Bone marrow (tissue), 2 donors: ENCODE results near the gene LIFR.
"Not testable (repeated sequence)": the region's sequence is repeated elsewhere in the genome, so short reads cannot be mapped to it uniquely, and the experiment has no call there.

ENCODE experiments used
- DNase-seq, 2 donors: peaks; one replicate each; lab custom pipeline; 2025; lab: John Stamatoyannopoulos, UW

Gene LIFR

DNA sequence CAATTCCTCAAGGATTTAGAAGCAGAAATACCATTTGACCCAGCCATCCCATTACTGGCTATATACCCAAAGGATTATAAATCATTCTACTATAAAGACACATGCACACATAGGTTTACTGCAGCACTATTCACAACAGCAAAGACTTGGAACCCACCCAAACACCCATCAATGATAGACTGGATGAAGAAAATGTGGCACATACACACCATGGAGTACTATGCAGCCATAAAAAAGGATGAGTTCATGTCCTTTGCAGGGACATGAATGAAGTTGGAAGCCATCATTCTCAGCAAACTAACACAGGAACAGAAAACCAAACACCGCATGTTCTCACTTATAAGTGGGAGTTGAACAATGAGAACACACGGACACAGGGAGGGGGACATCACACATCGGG lies 39.8 kb downstream of the LIFR start:
- not testable (repeated sequence) for DNase-seq

DNA sequence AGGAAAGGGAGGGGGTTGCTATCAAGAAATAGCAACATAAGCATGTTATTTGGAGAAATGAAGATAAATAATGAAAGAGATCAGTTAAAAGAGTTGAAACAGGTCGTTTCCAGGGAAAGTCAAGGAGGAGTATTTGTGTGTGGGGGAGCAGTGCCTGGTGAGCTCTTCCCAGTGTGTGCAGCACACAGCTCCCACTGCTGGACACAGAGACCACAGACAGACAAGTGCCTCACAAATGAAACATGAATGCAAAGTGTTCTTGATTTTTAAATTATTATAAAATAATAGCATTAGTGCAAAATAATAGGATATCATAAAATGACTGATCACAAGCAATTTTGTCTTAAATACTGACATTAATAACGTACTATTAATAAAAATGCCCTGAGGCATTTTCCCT lies 40.8 kb downstream of the LIFR start:
- DNase-seq: no peak

DNA sequence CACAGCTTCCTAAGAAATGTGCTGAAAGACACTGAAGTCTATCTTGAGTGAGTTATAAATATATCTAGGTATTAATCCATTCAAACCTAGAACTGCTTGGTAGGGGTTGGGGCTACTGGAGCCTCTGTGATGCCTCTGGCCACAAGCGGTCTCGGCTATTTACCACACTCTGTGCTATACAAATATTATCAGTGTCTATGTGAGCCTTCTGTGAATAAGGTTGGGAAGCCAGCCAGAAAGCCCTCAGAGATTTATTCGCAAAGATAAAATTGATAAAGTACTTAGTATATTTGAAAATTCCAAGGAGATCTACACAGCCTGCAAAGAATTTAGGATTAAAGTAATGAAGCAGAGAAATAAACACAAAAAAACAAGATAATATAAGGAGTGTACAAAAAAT lies 41.4 kb downstream of the LIFR start:
- DNase-seq: no peak

DNA sequence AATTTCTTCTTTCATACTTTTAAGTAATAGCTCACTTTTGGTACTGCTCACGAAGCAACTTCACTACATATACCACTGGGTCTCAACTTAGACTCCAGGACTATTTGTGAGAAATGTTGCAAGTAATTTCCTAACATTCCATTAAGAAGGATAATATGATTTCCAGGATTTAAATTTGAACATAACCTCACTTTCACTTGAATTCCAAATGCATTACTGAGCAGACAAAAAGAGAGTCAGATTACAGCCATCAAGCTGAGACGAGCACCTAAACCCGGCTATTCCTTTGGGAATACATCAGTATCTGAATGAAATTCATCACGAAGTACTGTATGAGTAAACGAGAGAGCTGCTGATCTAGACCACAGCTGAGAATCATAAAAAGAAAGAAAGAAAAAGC lies 47.3 kb downstream of the LIFR start:
- no peak for DNase-seq

DNA sequence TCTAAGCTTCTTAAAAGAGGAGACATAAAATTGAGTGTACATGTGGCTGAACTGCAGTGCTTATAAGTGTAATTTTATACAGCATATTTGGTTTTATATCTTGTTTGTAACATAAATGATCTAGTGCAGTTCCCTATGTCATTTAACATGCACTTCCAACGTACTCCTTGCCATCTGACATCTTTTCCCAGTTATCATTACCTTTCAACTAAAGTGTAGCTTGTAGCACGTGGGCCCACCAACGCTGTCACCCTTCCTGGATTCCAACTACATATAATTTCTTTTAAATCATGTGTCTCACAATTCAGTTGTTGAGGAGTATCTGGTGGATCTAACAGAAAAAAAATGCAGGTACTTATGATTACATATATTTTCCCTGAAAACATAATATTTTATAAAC lies 50.1 kb downstream of the LIFR start:
- DNase-seq: no peak

DNA sequence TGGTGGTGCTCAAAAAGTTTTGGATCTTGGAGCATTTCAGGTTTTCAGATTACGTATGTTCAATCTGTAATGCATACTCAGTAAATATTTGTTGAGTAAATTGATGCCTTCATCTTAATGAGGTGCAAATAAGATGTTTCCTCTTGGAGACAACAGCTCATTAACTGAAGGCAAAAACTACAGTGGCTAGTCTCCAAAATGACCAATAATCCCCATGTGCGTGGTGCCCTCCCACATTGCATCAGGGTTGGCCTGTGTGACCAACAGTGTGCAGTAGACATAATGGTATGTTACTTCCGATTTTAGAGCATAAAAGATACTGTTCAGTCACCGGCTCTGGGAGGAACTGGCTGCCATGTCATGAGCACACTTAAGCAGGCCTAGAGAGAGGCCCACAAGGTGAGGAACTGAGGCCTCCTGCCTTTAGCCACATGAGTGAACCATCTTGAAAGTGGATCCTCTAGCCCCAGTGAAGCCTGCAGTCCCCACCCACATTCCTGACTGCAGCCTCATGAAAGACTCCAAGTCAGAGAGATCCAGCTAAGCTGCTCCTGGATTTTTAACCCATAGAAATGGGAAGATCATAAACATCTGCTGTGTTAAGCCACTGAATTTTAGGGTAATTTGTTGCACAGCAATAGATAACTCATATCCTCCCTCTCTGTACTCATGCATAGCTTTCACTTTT lies 55.7 kb downstream of the LIFR start:
- DNase-seq: no peak

DNA sequence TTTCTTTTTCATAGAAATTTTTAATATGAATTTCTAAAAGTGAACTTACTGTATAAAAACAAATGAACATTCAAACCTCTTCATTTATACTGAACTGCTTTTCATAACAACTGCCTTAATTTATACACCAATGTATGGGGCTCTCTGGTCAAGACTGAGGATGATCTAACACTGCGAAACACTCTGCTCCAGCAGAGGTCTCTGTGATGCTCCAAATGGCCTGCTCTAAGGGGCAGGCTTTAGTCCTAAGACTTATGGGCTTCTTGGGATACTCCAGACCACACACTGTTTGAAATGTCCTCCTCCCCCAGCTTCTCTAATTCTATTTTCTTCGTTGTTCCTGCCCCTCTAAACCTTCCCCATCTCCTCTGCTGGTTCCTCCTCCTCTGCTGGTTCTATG lies 58.5 kb downstream of the LIFR start:
- DNase-seq: no peak

DNA sequence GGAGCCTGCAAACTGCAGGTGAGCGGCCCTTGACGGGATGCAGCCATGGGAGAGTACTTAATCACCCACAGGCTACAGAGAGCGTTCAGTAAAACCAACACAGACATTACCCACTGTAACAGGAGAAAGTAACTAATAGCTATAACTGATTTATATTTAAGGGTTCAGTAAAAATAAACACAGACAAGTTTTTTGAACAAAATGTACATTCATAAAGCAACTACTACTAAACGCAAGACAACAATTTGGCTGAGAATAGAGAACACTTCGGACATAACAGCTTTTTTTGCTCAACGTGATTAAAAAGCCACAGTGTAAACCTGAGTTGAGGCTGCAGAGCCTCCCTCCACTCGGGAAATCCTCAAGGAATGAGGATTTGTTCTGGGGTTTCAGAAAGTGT lies 61.7 kb downstream of the LIFR start:
- DNase-seq: no peak

DNA sequence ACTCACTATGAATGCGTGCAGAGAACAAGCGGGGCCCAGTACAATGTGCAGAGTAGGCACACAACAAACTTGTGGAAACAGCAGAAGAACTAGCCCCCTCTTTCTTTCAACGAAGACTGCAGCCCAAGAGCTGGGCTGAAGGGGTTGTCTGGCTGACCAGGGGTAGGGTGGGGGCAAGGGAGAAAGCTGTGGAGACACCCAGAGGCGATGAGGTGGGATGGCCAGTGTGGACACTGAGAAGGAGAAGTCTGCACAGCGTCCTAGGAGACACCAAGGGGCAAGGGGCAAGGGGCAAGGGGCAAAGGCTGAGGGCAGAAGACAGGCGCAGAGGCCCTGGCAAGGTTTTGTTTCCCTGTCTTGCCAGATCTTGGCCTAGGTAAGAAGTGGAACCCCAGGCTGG lies 62.3 kb downstream of the LIFR start:
- DNase-seq: no peak

DNA sequence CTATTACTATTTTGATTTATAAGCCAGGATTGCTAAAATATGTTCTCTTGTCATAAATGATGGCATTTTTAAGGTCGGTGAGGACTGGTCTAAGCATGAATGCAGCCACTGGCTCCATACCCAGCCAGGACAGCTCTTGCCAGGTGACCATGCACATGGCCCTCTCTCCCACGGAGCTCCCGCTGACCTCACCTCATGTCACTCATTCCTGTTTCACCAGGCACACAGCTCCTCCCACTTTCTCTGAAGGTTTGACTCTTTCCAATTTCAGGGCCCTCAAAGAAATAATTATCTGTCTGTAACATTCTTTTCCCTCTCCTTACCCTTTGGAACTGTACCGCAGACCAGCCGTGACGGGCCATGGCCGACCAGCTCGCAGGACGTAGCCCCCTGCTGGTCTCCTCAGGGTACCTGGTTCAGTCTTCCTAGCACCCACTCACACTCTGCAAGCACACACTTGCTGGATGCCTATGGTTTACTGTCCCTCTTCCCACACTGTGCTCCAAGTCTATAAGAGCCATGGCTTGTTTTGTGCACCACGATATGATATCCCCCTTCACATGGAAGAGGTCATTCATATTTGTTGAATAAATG lies 72.5 kb downstream of the LIFR start:
- DNase-seq: no peak

DNA sequence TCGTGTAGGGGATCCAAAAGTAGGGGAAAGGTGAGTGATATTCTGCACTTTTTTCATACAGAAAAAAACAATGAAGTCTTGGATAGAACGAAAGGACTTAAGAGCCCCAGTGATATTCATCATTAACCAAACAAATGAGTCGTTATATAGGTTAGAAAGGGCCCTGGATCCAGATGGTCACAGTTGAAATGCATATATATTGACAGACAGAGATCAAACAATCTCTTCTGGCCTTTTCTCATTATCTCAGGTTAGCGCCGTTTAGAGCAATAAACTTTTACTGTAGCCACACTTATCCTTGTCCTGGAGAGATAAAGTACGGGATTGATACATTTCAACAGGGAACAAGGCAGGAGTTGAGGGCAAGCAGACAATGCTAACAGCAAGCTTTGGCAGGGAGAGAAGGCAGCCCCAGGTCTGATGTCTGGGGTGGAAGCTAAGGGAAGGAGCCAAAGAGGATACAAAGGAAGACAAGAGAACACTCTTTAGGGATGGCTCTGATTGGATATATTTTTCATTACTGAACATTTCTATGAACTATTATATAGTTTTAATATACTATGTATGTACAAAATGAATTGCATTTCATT lies 77.0 kb downstream of the LIFR start:
- DNase-seq: no peak

DNA sequence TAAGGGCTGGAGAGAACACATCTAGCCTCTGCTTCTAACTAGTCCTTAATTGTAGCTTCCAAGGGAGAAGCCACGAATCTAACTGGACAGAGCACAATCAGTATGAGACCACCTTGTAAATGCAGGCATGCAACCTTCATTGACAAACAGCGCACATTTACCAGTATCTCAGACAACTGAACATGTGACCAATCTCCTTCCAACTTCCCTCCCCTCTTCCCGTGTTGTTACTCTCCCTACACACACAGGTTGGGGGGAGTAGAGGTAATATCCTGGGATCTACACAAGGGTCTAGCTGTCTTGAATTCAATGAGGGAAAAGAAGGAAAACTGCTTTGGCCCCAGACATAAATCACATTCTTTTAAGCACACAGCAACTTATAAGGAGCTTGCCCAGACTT lies 77.6 kb downstream of the LIFR start:
- no peak for DNase-seq

DNA sequence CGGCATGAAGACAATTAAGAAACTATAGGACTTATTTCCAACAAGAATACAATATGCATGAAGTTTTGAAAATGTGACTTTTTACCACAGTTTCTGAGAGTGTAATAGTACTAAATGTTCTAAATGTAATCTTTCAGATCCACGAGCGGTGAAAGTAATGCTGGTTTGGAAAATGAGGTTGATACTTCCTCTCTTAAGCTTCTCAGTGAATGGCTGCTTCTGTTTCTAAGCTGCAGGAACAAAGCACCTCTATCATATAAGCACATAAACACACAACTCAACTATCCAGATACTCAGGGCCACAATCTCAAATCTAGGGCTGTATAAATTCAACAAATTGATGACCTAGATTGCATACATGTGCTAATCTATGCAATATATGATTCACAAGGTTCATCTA lies 78.3 kb downstream of the LIFR start:
- no peak for DNase-seq

DNA sequence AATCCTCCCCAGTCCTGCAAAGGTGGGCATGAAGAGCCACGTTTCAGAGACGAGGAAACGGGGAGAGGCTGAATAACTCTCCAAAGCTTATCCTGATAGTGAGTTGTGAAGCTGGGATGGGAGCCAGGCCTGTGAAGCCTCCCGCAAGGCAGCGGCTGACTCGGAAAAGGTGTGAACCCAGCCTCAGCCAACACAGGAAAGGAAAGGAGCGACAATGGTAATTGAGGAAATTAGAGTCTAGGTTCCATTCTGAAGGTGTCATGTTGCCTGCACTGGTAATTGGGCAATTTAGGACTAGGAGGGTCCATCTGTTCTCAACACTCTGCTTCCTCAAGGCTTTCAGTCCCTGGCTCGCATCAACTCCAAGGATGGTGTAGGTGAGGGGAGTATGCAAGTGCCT lies 83.4 kb downstream of the LIFR start:
- no peak for DNase-seq

DNA sequence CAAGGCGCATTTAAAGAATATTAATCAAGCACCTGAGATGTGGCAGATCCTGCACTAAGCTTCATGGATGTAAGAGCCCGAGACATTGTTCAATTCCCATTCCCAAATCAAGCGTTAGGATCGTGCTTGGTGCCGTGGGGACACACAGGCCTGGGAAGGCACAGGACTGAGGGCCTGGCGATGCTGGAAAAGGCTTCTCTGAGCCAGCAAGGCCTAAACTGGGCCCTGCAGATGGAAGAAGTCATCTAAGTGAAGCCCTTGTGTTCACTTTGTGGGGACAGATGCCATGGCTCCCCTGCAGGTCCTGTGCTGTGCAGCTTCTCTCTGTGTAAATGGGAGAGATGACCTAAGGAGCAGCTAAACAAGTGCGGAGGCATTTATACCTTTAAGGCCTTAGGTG lies 83.9 kb downstream of the LIFR start:
- no peak for DNase-seq

DNA sequence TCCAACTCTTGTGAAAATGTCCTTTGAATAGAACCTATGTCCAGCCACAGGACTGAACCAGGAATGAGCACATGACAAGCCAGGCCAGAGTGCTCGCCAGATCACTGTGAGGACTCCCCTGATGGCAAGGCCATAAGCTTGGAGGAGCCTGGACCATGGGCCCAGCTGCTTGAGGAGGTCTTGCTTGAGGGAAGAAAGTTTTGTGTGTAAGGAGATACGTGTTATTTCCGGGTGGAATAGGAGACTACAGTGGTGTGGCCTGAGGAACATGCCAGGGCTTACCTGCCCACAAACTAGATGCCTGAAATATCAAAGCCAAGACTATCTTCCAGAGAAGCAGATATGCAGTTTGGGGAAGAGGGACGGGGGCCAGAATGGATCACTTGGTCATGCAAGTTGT lies 84.7 kb downstream of the LIFR start:
- no peak for DNase-seq

DNA sequence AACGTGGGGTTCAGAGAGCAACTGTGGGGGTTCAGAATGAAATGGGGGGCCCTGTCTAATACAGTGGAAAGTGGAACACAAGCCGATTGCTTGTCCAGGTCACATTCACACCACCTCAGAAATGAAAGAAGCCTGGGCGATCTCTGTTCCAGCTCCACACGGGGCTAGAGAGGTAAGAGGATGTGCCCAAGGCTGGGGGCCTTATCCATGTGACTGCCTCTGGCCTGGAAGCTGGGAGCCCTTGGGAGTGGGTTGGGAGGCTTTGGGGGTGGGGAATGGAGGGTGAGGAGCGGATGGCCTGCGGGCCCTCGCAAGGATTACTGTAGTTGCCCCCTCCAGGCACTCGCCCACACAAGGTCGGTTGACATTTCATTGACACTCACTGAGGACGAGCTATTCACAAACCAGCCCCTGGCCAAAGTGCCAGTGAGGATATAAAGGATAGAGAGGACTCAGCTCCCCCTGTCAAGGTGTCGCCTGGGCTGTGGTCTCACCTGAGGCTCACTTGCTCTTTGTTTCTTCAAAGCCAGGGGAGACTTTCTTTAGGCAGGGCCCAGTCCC lies 86.7 kb downstream of the LIFR start:
- no peak for DNase-seq

DNA sequence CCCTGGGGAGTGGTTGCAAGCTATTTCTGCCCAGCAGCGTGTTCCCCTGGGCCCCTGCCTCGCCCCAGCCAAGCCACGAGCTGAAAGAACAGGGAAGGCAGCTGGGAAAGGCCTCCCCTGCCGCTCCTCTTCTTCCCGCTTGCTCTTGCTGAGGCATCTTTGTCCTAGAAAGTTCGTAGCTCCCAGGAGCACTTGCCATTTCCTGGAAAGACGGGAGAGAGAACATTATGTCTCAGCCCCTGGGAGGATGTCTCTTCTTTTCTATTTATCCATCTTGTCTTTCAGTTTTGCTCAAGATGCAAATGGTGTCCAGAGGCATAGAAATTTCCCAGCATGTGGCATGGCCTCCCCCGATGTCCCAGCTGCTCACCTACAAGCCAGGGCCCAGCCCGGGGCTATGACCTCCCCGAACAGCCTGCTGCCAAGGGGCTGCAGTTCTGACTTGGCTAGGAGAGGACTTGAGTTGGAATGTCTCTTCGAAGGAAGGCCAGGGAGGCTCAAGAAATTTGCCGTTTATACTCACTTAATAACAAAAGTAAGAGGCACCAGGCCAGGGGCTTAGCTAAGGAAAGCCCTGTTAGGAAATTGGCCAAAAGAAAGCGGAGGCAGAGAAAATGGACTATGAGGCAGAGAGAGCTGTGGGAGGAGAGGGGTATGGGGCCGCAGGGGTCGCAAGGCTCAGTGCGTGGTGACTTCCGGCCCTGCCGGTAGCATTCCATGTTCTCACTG lies 87.3 kb downstream of the LIFR start:
- DNase-seq: no peak

DNA sequence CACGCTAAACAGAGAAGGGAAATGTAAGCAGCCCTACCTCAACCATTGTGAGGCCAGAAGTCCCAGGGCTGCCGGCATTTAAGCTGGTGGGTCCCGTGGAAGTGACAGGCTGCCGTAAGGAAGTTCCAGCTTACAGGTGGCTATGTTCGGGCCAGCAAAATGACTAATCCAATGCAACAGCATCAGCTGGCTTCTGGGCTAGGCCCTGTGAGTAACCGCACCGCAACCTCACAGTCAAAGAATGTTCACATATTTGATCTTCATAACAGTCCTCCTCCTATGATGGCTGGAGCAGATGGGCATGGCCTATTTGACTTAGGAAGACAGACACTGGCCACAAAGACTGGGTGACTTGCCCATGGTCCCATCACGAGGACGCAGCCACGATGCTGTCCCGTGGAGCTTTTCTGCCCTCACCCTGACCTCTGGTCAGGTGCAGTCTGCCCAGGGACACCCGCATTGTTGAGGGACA lies 88.2 kb downstream of the LIFR start:
- no peak for DNase-seq

DNA sequence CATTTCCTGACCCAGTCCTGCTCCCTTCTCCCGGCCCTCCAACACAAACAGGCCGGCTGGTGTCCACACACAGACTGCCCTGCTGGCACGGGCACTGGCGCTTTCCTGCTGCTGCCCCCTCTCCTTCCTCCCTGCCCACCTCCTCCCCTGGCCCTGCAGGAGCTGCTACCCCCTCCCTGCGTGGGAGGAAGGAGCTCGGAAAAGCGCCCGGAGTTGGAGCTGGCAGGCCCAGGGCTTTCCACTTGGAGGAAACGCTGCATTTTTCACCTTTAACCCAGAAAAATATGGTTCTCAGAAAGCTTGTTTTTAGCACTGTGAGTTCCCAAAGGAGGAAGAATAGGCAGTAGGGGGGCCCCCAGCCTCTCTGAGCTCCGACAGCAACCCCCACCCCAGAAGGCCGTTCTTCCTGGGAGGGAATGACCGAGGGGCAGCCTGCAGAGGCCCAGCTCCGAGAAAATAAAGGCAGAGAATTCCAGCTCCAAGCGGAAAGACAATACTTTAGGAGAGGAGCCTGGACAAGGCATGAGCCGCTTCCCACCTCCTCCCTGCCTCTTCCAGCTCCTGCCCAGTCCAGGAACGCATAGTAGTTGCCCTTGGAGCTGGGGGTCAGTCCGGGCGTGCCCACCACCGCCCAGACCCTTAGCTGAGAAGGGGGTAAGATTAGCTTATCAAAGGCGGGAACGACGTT lies 88.9 kb downstream of the LIFR start:
- no peak for DNase-seq

DNA sequence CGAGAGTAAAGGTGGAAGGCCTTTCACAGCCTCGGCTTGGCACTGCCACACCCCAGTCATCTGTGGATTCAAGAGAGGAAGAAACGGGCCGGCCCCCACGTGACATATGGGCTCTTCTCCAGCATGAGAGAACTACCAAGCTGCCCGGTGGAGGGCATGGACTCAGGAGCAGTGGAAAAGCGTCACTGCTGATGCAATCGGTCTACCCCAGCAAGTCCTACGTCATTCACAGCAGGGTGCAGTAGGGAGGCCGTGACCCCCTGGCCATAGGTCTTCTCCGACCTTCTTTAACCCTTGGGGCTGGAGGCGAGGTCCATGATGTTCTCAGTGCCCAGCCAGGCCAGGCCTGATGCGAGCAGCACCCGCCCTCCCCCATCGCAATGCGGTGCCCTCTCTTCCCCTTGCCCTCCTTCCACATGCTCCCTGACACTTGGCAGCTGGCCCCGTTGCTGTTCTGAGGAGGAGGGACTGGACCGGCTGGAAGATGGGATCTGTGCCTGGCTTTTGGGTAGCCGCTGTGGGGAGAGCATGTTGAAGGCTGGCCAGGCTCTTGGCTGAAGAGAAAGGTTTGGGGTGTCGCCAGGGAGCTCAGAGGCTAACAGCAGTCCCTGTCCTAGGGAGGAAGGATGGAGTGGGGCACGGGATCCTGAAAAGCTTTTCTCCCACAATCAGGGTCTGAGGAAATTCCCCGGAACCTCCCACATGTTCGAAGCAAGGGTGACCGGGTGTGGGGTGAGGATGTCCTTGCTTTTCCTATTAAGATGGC lies 89.8 kb downstream of the LIFR start:
- DNase-seq: no peak
